GM12878 (cell line): ENCODE data around the gene SMARCAD1.

Experiments used
- ASH2L ChIP-seq: fragments of 300-600, 200-600 bp; sonication (generic); IDR thresholded peaks from 2 replicates; pipeline ENCODE4 v1.6.1; 2017; ENCODE audit warnings: low read depth, mild to moderate bottlenecking, borderline replicate concordance
- BRCA1 ChIP-seq: IDR thresholded peaks from 2 replicates; pipeline ENCODE4 v1.6.1; 2011; ENCODE audit warnings: low read depth, low read length, improper control_type of control experiment
- EZH2 ChIP-seq: IDR thresholded peaks from 2 replicates; pipeline ENCODE4 v1.6.1; 2012; ENCODE audit warnings: low read depth, mild to moderate bottlenecking, control low read depth, inconsistent platforms, low read length, borderline replicate concordance; ENCODE audit not compliant: control insufficient read depth
- NR2C2 ChIP-seq: IDR thresholded peaks from 2 replicates; pipeline ENCODE4 v1.6.1; 2011; ENCODE audit warnings: borderline replicate concordance, low read depth; ENCODE audit not compliant: control insufficient read depth, insufficient read length
- POLR2A ChIP-seq: IDR thresholded peaks from 2 replicates; pipeline ENCODE4 v1.6.1; 2011; ENCODE audit warnings: low read depth, mild to moderate bottlenecking, low read length
- POLR2AphosphoS5 ChIP-seq: IDR thresholded peaks from 2 replicates; pipeline ENCODE4 v1.6.1; 2011; ENCODE audit warnings: mild to moderate bottlenecking, low read length, inconsistent platforms
- USF1 ChIP-seq: IDR thresholded peaks from 2 replicates; pipeline ENCODE4 v1.6.1; 2011; ENCODE audit warnings: borderline replicate concordance, low read depth, mild to moderate bottlenecking, moderate library complexity, mixed read lengths, low read length; ENCODE audit not compliant: insufficient read depth; ENCODE audit errors: extremely low read length
- TF ChIP-seq, protein P1 (sequence below), 3 experiments: IDR thresholded peaks in 2 of 3; conservative IDR thresholded peaks in 1 of 3; 2 replicates each; pipeline ENCODE4 v1.5.1; 2011; ENCODE audit warnings: low read depth in 3 of 3, low read length in 3 of 3, mild to moderate bottlenecking in 3 of 3, control low read depth in 2 of 3, moderate library complexity in 2 of 3, inconsistent platforms in 1 of 3, mixed read lengths in 1 of 3; ENCODE audit not compliant: control insufficient read depth in 2 of 3, insufficient read depth in 1 of 3; ENCODE audit errors: extremely low read depth in 1 of 3

GRCh38 chr4:94338681-94339351, 131.2 kb downstream of the SMARCAD1 start:
- TF ChIP-seq EZH2 = no peak
- TF ChIP-seq ASH2L = no peak
- no peak for TF ChIP-seq USF1
- TF ChIP-seq NR2C2 = no peak
- TF ChIP-seq, protein P1, sequence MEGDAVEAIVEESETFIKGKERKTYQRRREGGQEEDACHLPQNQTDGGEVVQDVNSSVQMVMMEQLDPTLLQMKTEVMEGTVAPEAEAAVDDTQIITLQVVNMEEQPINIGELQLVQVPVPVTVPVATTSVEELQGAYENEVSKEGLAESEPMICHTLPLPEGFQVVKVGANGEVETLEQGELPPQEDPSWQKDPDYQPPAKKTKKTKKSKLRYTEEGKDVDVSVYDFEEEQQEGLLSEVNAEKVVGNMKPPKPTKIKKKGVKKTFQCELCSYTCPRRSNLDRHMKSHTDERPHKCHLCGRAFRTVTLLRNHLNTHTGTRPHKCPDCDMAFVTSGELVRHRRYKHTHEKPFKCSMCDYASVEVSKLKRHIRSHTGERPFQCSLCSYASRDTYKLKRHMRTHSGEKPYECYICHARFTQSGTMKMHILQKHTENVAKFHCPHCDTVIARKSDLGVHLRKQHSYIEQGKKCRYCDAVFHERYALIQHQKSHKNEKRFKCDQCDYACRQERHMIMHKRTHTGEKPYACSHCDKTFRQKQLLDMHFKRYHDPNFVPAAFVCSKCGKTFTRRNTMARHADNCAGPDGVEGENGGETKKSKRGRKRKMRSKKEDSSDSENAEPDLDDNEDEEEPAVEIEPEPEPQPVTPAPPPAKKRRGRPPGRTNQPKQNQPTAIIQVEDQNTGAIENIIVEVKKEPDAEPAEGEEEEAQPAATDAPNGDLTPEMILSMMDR (IDR thresholded peaks at IDR 0.05 in 2 of 3, conservative IDR thresholded peaks at IDR 0.05 in 1 of 3; ENCODE audit: control insufficient read depth in 2 of 3, extremely low read depth in 1 of 3, insufficient read depth in 1 of 3, low read depth in 3 of 3, low read length in 3 of 3) = no peak
- no peak for TF ChIP-seq BRCA1
- no peak for TF ChIP-seq POLR2AphosphoS5
- TF ChIP-seq POLR2A = no peak
